Stimulated activated naive B cell treated with anti-CD40 and anti-IgM and Interleukin-4, amounts not matched to agents 10 μg/mL and 1 μg/mL and 100 μg/mL, for 72 hours (primary cell): Measurements from ENCODE around the gene SLC27A3.
A peak's percentile ranks its signal among the peaks of the same experiment; 100 is the strongest.
"Not testable (repeated sequence)": the region's sequence is repeated elsewhere in the genome, so short reads cannot be mapped to it uniquely, and the experiment has no call there.

Experiments used
- ATAC-seq, 2 donors: fragments of 150-1000 bp; cut with Tn5 transposase; replicated peaks; 2 replicates each; pipeline ENCODE4 v1.10.0; 2021; ENCODE audit warnings: moderate library complexity in 1 of 2
- DNase-seq: peaks from one replicate; pipeline ENCODE4 v3.0.0; 2021
- H3K27ac Mint-ChIP-seq: one replicate; pipeline ENCODE4 v1.8.0; 2022; ENCODE audit warnings: mild to moderate bottlenecking, mixed read lengths
- H3K27me3 Mint-ChIP-seq, 2 donors: one replicate each; pipeline ENCODE4 v1.8.0; 2022; ENCODE audit warnings: mixed read lengths in 2 of 2
- H3K36me3 Mint-ChIP-seq, 2 donors: one replicate each; pipeline ENCODE4 v1.8.0; 2022; ENCODE audit warnings: mixed read lengths in 2 of 2, mild to moderate bottlenecking in 1 of 2
- H3K4me1 Mint-ChIP-seq, 2 donors: one replicate each; pipeline ENCODE4 v1.8.0; 2022; ENCODE audit warnings: mixed read lengths in 2 of 2, mild to moderate bottlenecking in 1 of 2
- H3K4me3 Mint-ChIP-seq, 2 donors: one replicate each; pipeline ENCODE4 v1.8.0; 2022; ENCODE audit warnings: mild to moderate bottlenecking in 2 of 2, mixed read lengths in 2 of 2, moderate library complexity in 1 of 2
- H3K9me3 Mint-ChIP-seq, 2 donors: one replicate each; pipeline ENCODE4 v1.8.0; 2022; ENCODE audit warnings: mixed read lengths in 2 of 2, mild to moderate bottlenecking in 1 of 2

Gene SLC27A3

DNA sequence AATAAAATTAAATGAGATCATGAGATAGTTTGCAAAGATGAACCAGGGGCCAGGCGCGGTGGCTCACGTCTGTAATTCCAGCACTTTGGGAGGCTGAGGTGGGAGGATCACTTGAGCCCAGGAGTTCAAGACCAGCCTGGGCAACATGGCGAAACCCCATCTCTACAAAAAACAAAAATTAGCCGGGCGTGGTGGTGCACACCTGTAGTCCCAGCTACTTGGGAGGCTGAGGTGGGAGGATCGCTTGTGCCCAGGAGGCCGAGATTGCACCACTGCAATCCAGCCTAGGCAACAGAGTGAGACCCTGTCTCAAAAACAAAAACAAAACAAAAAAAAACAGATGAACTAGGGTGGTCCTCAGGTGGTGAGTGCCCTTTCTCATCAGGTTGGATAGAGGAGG is 7.4 kb downstream of the SLC27A3 start:
- not testable (repeated sequence) for DNase-seq, H3K9me3 Mint-ChIP-seq, ATAC-seq, H3K27me3 Mint-ChIP-seq
- Mint-ChIP-seq H3K4me1 (peaks cover 5 to 27% of the 10 kb centered on the region in 2 donors), H3K4me3 (peak overlapping the region; percentile 93 to 97), H3K36me3 (peaks cover 7 to 13% of the 10 kb centered on the region in 2 donors), H3K27ac (peak overlapping the region; percentile 97)

DNA sequence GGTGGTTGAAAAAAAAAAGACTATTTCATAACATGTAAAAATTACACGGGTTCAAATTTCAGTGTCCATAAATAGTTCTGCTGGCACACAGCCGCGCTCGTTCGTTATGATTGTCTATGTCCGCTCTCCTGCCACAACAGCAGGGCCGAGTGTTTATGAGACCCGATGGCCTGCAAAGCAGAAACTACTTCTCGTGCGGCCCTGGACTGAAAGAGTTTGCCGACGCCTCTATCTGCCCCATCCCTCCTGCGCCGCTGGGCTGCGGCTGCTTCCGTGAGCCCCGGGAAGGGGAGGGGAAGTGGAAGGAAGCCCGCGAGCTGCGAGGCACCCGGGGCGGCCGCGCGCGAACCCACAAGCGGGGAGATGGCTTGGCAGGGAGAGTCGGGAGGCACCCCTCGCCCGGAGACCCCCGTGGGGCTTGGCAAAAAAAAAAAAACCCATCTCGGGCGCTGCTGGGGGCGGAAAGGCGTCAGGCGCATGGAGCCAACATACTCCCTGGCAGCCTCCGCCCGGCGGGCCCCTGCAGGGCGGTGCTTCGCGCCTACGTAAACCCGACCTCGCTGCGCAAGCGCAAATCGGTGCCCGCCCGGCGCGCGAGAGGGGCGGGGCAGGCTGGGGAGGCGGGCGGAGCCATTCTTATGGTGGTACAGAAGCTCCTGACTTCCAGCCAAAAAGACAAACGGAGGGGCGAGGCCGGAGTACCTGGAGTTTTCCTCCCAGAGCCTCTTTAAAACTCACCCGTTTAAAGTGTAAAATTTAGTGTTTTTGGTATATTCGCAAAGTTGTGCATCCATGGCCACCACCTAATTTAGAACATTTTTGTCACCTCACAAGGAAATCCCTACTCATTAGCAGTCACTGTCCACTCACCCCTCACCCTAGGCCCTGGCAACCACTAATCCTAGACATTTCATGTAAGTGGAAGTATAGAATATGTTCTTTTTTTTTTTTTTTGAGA is 8.3 kb downstream of the SLC27A3 start:
- peak overlapping the region; percentile 97 for H3K27ac Mint-ChIP-seq

DNA sequence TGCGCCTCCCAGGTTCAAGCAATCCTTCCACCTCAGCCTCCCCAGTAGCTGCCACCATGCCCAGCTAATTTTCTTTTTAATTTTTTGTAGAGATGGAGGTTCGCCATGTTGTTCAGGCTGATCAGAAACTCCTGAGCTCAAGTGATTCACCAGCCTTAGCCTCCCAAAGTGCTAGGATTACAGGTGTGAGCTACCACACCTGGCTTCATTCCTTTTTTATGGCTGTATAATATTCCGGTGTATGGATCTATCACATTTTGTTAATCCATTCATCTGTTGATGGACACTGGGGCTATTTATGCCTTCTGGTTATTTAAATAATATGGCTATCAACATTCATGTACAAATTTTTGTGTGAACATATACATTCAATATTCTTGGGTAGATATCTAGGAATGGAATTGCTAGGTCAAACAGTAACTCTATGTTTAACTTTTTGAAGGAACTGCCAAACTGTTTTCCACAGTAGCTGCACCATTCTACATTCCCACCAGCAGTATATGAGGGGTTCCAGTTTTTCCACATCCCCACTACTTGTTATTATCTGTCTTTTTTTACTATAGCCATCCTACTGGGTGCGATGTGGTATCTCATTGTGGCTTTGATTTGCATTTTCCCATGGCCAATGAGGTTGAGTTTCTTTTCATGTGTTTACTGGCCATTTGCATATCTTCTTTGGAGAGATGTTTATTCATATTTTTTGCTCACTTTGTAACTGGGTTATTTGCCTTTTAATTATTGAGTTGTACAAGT is 11.0 kb downstream of the SLC27A3 start:
- peaks cover 19 to 50% of the 10 kb centered on the region in 2 donors for H3K4me1 Mint-ChIP-seq
- DNase-seq (no peak), ATAC-seq (no peak)
- H3K9me3 Mint-ChIP-seq = no peaks in the 10 kb centered on the region
- no peak overlapping the region for H3K27ac Mint-ChIP-seq
- peak overlapping the region in 1 of 2 donors; percentile 28 for H3K4me3 Mint-ChIP-seq
- H3K27me3 Mint-ChIP-seq = no peaks in the 10 kb centered on the region
- no peaks in the 10 kb centered on the region for H3K36me3 Mint-ChIP-seq

More for the DNA sequence above, 8.3 kb downstream of the SLC27A3 start:
- Mint-ChIP-seq H3K36me3 (peaks cover 4 to 9% of the 10 kb centered on the region in 2 donors), H3K4me3 (peak overlapping the region; percentile 93 to 97), H3K4me1 (peaks cover 7 to 30% of the 10 kb centered on the region in 2 donors), H3K27me3 (no peaks in the 10 kb centered on the region), H3K9me3 (no peaks in the 10 kb centered on the region)
- DNase-seq = peak; percentile 90
- ATAC-seq = peak; percentile 94 to 96

DNA sequence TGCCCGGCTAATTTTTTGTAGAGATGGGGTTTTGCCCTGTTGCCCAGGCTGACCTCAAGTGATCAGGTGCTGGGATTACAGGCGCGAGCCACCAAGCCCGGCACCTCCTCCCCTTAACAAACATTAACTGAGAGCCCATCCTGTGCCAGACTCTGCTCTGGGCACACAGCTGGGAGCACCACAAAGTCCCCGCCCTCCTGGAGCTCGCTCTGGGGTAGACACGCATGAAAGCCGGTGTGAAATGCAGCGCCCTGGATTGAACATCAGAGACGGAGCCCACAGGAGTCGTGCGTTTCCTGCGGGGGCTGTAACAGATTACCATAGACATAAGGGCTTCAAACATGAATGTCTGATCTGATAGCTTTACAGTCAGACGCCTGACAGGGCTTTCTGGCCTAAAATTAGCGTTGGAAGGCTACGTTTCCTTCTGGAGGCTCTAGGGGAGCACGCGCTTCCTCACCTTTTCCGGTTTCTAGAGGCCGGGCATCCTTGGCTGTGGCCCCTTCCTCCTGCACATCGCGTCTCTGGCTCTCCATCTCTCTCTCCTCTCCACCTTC is 14.3 kb downstream of the SLC27A3 start:
- ATAC-seq (no peak), DNase-seq (no peak)
- no peaks in the 10 kb centered on the region for H3K27me3 Mint-ChIP-seq
- H3K36me3 Mint-ChIP-seq = no peaks in the 10 kb centered on the region
- no peaks in the 10 kb centered on the region for H3K9me3 Mint-ChIP-seq
- H3K4me3 Mint-ChIP-seq = peak overlapping the region; percentile 67
- H3K27ac Mint-ChIP-seq = peak overlapping the region; percentile 96
- peaks cover 25 to 62% of the 10 kb centered on the region in 2 donors for H3K4me1 Mint-ChIP-seq

DNA sequence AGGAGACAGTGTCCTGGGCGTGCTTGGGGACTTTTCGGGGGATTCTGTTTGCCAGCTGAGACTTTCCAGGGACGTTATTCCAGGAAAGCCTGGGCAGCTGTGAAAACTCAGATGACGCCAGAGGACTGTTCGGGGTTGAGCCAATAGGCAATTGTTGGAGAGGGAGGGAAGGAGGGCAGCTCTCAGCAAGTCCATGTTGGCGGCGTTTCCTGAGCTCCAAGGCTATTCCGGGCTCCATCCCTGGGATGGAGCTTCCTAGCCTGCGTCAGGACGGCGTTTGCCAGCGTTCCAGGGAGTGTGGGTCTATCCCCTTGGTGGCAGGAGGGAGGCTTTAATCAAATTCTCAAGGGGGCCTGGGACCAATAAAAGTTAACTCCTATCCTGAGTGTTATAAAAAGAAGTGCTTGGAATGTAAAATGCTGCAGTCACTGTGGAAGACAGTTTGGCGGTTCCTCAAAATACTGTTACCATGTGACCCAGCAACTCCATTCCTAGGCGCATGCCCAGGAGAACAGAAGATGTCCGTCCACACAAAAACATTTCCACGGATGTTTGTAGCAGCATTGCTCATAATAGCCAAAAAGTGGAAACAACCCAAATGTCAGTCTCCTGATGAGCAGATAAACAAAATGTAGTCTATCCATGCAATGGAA is 15.2 kb downstream of the SLC27A3 start:
- Mint-ChIP-seq H3K9me3 (no peaks in the 10 kb centered on the region), H3K27ac (peak overlapping the region; percentile 96), H3K27me3 (no peaks in the 10 kb centered on the region), H3K4me3 (peak overlapping the region; percentile 67), H3K4me1 (peaks cover 22 to 61% of the 10 kb centered on the region in 2 donors), H3K36me3 (no peaks in the 10 kb centered on the region)
- DNase-seq (no peak), ATAC-seq (peak; percentile 48 to 49)

DNA sequence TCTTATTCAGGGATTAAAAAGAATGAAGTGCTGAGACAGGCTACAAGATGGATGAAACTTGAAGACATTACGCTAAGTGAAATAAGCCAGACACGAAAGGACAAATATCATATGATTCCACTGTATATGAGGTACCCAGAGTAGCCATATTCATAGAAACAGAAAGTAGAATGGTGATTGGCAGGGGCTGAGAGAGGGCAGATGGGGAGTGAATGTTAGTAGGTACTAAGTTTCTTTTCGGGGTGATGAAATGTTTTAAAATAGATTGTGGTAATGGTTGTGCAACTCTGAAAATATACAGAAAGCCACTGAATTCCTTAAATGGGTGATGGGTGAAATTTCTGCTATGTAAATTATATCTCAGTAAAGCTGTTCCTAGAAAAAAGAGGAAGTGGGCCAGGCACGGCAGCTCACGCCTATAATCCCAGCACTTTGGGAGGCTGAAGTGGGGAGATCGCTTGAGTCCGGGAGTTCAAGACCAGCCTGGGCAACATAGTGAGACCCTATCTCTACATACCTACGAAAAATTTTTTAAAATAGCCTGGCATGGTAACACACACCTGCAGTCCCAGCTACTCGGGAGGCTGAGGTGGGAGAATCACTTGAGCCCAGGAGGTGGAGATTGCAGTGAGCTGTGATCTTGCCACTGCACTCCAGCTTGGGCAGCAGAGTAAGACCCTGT is 15.9 kb downstream of the SLC27A3 start:
- Mint-ChIP-seq H3K36me3 (no peaks in the 10 kb centered on the region), H3K27me3 (no peaks in the 10 kb centered on the region), H3K9me3 (no peaks in the 10 kb centered on the region), H3K4me3 (peak overlapping the region; percentile 67), H3K27ac (peak overlapping the region; percentile 96), H3K4me1 (peaks cover 22 to 55% of the 10 kb centered on the region in 2 donors)
- peak; percentile 95 to 96 for ATAC-seq
- DNase-seq = peak; percentile 62

DNA sequence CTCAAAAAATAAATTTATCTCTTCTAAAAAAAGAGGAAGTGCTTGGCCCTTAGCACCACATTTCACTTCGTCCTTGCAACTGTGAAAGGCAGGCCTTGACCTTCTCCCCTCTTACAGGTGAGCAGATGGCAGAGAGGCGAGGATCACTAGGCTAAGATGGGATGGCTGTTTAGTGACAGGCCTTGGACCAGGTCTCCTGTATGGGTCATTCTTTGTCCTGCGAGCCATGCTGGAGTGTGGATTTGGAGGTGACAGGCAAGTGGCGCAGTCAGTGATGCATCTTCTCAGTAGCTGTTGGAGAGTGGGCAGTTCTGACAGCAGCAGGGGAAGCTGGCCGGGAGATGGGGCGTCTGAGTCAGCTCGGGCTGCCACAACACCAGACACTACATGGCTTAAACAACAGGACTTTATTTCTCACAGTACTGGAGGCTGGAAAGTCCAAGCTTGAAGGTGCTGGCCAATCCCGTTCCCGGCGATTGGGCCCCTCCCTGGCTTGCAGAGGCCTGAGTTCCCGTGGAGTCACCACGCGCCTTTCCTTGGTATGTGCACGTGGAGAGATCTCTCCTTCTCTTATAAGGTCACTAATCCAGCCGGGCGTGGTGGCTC is 16.5 kb downstream of the SLC27A3 start:
- ATAC-seq = peak; percentile 37 to 47
- H3K36me3 Mint-ChIP-seq = no peaks in the 10 kb centered on the region
- H3K27me3 Mint-ChIP-seq = no peaks in the 10 kb centered on the region
- peaks cover 25 to 60% of the 10 kb centered on the region in 2 donors for H3K4me1 Mint-ChIP-seq
- H3K27ac Mint-ChIP-seq = peak overlapping the region; percentile 96
- DNase-seq = no peak
- peak overlapping the region; percentile 10 to 67 for H3K4me3 Mint-ChIP-seq
- H3K9me3 Mint-ChIP-seq = no peaks in the 10 kb centered on the region

DNA sequence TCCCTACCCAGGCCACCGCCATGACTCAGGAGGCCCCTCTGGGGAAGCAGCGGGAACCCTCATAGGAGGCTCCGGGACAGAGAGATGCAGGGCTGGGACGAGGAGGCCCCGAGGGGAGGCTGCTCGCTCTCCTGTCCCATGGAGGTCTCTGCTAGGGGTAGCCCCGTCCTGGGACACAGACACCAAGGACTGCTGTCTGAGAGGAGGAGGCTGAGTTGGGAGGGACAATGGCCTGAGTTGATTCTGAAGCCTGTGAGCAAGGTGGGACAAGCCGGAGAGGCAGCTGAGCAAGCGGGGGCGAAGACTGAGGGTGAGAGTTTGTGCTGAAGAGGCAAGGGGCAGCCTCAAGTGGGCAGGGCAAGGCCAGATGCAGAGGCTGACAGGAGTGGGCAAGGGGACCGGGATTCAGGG is 17.4 kb downstream of the SLC27A3 start:
- no peaks in the 10 kb centered on the region for H3K27me3 Mint-ChIP-seq
- DNase-seq (no peak), ATAC-seq (no peak)
- H3K4me1 Mint-ChIP-seq = peaks cover 31 to 69% of the 10 kb centered on the region in 2 donors
- H3K9me3 Mint-ChIP-seq = no peaks in the 10 kb centered on the region
- no peak overlapping the region for H3K4me3 Mint-ChIP-seq
- H3K36me3 Mint-ChIP-seq = no peaks in the 10 kb centered on the region
- no peak overlapping the region for H3K27ac Mint-ChIP-seq

DNA sequence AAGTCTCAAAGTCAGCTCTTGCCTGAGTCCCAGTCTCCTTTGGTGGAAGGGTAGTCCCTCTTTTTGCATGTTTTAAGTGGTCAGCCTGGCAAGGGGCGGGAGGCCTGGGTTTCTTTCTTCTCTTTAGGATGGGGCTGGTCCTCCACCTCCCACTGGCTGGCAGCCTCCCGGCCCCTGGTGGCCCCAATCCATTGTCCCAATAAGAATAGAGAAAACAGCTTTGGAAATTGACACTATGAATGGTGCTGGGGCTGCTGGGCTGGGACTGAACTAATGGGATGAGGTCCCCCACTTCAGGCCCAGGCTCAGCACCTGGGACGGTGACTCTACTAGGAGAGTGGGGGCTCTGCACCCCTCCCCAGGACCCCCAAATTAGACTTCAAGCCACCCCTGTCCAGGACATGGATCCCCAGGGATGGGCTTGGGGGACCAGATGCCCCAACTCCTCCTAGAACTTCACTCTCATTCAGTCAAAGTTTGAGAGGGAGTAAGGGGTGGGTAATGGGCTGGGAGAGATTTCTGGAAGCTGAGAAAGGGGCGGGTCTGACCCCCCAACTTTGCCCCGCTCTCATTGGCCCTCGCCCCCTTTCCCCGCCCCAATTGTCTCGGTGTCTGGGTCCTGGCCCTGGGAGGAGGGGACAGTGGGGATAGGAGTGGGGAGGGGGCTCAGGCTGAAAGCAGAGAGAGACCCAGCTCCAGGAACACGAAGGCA is 18.2 kb downstream of the SLC27A3 start:
- peaks cover 29 to 69% of the 10 kb centered on the region in 2 donors for H3K4me1 Mint-ChIP-seq

DNA sequence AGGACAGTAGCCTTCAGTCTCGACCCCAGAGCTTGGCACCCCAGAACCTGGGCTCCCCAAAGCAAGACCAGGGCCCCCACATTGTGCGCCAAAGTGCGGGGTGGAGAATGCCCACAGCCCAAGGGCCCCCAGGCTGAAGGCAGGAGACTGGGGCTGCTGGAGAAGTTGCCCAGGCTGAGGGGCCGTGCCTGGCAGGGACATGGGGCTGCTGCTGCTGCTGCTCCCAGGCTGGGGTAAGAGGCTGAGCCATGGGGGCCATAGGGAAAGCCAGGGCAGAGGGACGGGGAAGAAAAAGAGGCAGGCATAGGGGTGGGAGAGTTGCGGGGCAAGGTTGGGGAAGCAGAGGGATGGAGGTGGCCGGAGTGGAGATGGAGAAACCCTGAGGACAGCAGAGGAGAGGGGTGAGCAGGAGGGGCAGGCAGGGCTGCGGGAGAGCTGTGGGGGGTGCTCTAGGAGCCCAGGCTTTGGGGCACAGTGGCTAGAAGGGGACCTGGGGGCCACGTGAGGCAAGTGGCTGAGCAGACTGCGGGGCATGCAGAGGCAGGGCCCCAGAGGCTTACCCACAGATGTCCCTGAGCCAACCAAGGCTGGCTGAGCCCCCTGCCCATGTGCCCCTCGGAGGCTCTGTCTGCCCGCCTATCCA is 18.9 kb downstream of the SLC27A3 start:
- no peaks in the 10 kb centered on the region for H3K27me3 Mint-ChIP-seq
- peak overlapping the region; percentile 62 for H3K27ac Mint-ChIP-seq
- DNase-seq = no peak
- H3K9me3 Mint-ChIP-seq = no peaks in the 10 kb centered on the region
- no peaks in the 10 kb centered on the region for H3K36me3 Mint-ChIP-seq
- peaks cover 27 to 70% of the 10 kb centered on the region in 2 donors for H3K4me1 Mint-ChIP-seq
- no peak for ATAC-seq
- no peak overlapping the region for H3K4me3 Mint-ChIP-seq

More for the DNA sequence above, 18.2 kb downstream of the SLC27A3 start:
- H3K9me3 Mint-ChIP-seq = no peaks in the 10 kb centered on the region
- no peak for DNase-seq
- no peak overlapping the region for H3K4me3 Mint-ChIP-seq
- no peak for ATAC-seq
- no peak overlapping the region for H3K27ac Mint-ChIP-seq
- no peaks in the 10 kb centered on the region for H3K36me3 Mint-ChIP-seq
- H3K27me3 Mint-ChIP-seq = no peaks in the 10 kb centered on the region

DNA sequence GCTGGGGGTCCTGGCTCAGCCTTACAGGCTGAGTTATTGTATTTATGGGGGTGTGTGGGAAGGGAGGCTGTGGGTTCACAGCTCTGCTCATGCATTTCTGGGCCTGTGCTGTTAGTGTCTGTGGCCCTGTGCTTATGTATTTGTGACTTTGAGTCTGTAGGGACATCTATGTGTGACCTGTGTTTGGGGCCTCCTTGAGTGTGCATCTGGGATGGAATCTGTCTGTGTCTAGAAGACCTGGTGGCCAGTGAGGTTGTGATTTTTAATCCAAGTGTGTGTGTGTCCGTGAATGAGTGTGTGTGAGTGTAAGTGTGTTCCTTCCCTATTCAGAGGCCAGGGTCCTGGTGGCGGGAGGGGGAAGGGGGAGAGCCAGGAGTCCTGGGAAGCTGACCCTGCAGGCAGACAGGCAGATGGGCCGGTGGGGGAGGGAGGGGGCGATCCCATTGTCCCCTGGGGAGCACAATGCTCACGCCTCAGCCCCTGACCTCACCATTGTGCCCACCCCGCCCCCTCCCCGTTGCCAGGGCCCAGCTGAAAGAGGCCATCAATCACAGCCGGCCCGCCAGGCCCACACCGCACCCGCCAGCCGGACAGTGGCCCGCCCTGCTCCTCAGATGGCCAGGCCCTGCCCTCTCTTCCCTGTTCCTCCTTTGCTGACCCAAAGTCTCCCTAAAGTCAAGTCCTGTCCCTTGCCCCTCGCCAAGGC is 19.6 kb downstream of the SLC27A3 start:
- H3K36me3 Mint-ChIP-seq = no peaks in the 10 kb centered on the region
- H3K27ac Mint-ChIP-seq = no peak overlapping the region
- no peak overlapping the region for H3K4me3 Mint-ChIP-seq
- DNase-seq (no peak), ATAC-seq (no peak)
- H3K9me3 Mint-ChIP-seq = no peaks in the 10 kb centered on the region
- peaks cover 24 to 64% of the 10 kb centered on the region in 2 donors for H3K4me1 Mint-ChIP-seq
- H3K27me3 Mint-ChIP-seq = no peaks in the 10 kb centered on the region

DNA sequence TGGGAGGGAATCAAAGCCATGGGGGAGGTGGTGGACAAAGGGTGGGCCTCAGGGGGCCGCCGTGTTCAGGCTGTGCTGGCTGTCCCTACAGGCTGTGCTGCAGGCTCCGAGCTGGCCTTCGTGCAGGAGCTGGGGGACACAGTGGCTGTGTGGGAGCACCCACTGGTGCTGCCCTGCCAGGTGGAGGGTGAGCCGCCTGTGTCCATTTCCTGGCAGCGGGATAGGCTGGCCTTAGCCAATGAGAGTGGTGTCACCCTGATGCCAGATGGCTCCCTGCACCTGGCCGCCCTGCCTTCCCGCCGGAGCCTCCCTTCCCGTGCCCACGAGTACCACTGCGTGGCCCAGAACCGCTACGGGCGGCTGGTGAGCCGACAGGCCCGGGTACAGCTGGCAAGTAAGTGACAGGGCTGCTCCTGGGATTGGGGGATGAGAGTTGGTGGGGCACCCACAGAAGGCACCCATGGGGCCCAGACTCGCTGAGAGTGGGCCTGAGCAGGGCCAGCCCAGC is 20.2 kb downstream of the SLC27A3 start:
- no peak overlapping the region for H3K27ac Mint-ChIP-seq

More for the DNA sequence above, 20.2 kb downstream of the SLC27A3 start:
- Mint-ChIP-seq H3K4me3 (no peak overlapping the region), H3K36me3 (peaks cover 0 to 5% of the 10 kb centered on the region in 2 donors), H3K9me3 (no peaks in the 10 kb centered on the region), H3K4me1 (peaks cover 20 to 58% of the 10 kb centered on the region in 2 donors), H3K27me3 (no peaks in the 10 kb centered on the region)
- ATAC-seq = no peak
- no peak for DNase-seq
